ENCODE measurements around the gene ALPL.

ALPL gene

GRCh38 chr1:21532496-21532895 is 23.3 kb downstream of the ALPL start:
- DNase-seq: no peak

- no peak for DNase-seq
These were observed 23.8 kb downstream of the ALPL start for GRCh38 chr1:21532992-21533534.

- DNase-seq: no peak
These were observed 24.9 kb downstream of the ALPL start for GRCh38 chr1:21534146-21534545.

- DNase-seq: no peak
These were observed 25.6 kb downstream of the ALPL start for GRCh38 chr1:21534674-21535378.

GRCh38 chr1:21536218-21536617 is 27.0 kb downstream of the ALPL start:
- DNase-seq: no peak

- no peak for DNase-seq
These were observed 28.3 kb downstream of the ALPL start for GRCh38 chr1:21537511-21537931.

GRCh38 chr1:21537932-21538630 is 28.9 kb downstream of the ALPL start:
- no peak for DNase-seq

GRCh38 chr1:21539933-21540332 is 30.7 kb downstream of the ALPL start:
- DNase-seq: no peak

- no peak for DNase-seq
These were observed 32.1 kb downstream of the ALPL start for GRCh38 chr1:21541329-21541728.

- no peak for DNase-seq
These were observed 32.6 kb downstream of the ALPL start for GRCh38 chr1:21541835-21542234.

GRCh38 chr1:21543598-21543997 is 34.4 kb downstream of the ALPL start:
- no peak for DNase-seq

GRCh38 chr1:21544095-21544494 is 34.9 kb downstream of the ALPL start:
- DNase-seq: no peak

GRCh38 chr1:21546122-21546825 is 37.1 kb downstream of the ALPL start:
- DNase-seq: no peak

- no peak for DNase-seq
These were observed 38.7 kb downstream of the ALPL start for GRCh38 chr1:21547876-21548275.

- DNase-seq: no peak
These were observed 40.9 kb downstream of the ALPL start for GRCh38 chr1:21550097-21550496.

GRCh38 chr1:21550866-21551475 is 41.7 kb downstream of the ALPL start:
- DNase-seq: no peak

GRCh38 chr1:21552715-21553114 is 43.5 kb downstream of the ALPL start:
- DNase-seq: no peak

GRCh38 chr1:21553116-21553926 is 44.1 kb downstream of the ALPL start:
- DNase-seq: no peak

- no peak for DNase-seq
These were observed 50.8 kb downstream of the ALPL start for GRCh38 chr1:21559788-21560567.

- no peak for DNase-seq
These were observed 51.9 kb downstream of the ALPL start for GRCh38 chr1:21560916-21561638.

GRCh38 chr1:21562896-21563295 is 53.7 kb downstream of the ALPL start:
- no peak for DNase-seq
